HepG2 (cell line): ENCODE results near the gene LRRC45. TPM values are rescaled to one million over a fixed set of nuclear protein-coding genes. Genes with fewer than 3 reads are reported as not detected.

Experiments used
- DNMT3B ChIP-seq: conservative IDR thresholded peaks from 2 replicates; pipeline ENCODE4 v1.6.1; 2016; ENCODE audit warnings: missing biosample characterization, control low read depth
- KDM5A ChIP-seq: fragments of 200-600 bp; sonication (generic); IDR thresholded peaks from 2 replicates; pipeline ENCODE4 v1.7.0; 2018; ENCODE audit warnings: antibody characterized with exemption, mild to moderate bottlenecking, low read length, borderline replicate concordance
- KLF13 ChIP-seq: sonication (generic); formaldehyde crosslinking; IDR thresholded peaks from 2 replicates; pipeline ENCODE4 v1.4.0; 2020; ENCODE audit warnings: mild to moderate bottlenecking, missing genetic modification reagents
- ZBTB49 ChIP-seq: sonication (generic); formaldehyde crosslinking; IDR thresholded peaks from 2 replicates; pipeline ENCODE4 v1.4.0; 2020; ENCODE audit warnings: missing genetic modification reagents, borderline replicate concordance
- ZNF253 ChIP-seq: sonication (generic); formaldehyde crosslinking; IDR thresholded peaks from 2 replicates; pipeline ENCODE4 v1.8.0; 2022; ENCODE audit warnings: mild to moderate bottlenecking, missing genetic modification reagents, borderline replicate concordance
- ZNF274 ChIP-seq: sonication (generic); formaldehyde crosslinking; IDR thresholded peaks from 2 replicates; pipeline ENCODE4 v1.5.1; 2020; ENCODE audit warnings: mild to moderate bottlenecking, missing genetic modification reagents
- ZNF468 ChIP-seq: sonication (generic); formaldehyde crosslinking; IDR thresholded peaks from 2 replicates; pipeline ENCODE4 v1.8.0; 2022; ENCODE audit warnings: mild to moderate bottlenecking, moderate library complexity, missing genetic modification reagents
- ZNF598 ChIP-seq: sonication (generic); formaldehyde crosslinking; IDR thresholded peaks from 2 replicates; pipeline ENCODE4 v1.5.1; 2020; ENCODE audit warnings: mild to moderate bottlenecking, missing genetic modification reagents, borderline replicate concordance
- ZNF781 ChIP-seq: sonication (generic); formaldehyde crosslinking; IDR thresholded peaks from 2 replicates; pipeline ENCODE4 v1.5.1; 2020; ENCODE audit warnings: borderline replicate concordance, mild to moderate bottlenecking, missing genetic modification reagents; ENCODE audit errors: not compliant biosample characterization
- polyA plus RNA-seq, 8 experiments: library from polyadenylated mRNA; depleted of rRNA in 3 of 8; stranded (reverse) in 7 of 8; unstranded in 1 of 8; fragments of >200 nt; fragmentation: Illumina TruSeq in 4 of 8; extraction: Trizol in 4 of 8; gene quantifications; 2 replicates each; pipeline versions ENCODE4 v1.2.1 to v1.2.3, GENCODE V29; 2011 to 2016; ENCODE audit warnings: low read depth in 4 of 8, missing spikeins in 1 of 8, mixed read lengths in 1 of 8; ENCODE audit not compliant: insufficient read depth in 1 of 8
- total RNA-seq, 5 experiments: library from RNA; depleted of rRNA; stranded (reverse); fragments of >200 nt; fragmentation: Illumina TruSeq; extraction: Trizol; gene quantifications; 2 replicates each; pipeline ENCODE4 v1.2.3, GENCODE V29; 2016; ENCODE audit warnings: low read depth in 1 of 5
- TF ChIP-seq, protein P1 (sequence below): sonication (generic); formaldehyde crosslinking; IDR thresholded peaks from one replicate; pipeline ENCODE4 v1.5.1; 2020; ENCODE audit warnings: mild to moderate bottlenecking, missing genetic modification reagents; ENCODE audit errors: not compliant biosample characterization
- TF ChIP-seq, protein P2 (sequence below): sonication (generic); formaldehyde crosslinking; IDR thresholded peaks from 2 replicates; pipeline ENCODE4 v1.4.0; 2020; ENCODE audit warnings: missing genetic modification reagents
- TF ChIP-seq, protein P3 (sequence below): sonication (generic); formaldehyde crosslinking; IDR thresholded peaks from 2 replicates; pipeline ENCODE4 v1.4.0; 2020; ENCODE audit warnings: mild to moderate bottlenecking, missing genetic modification reagents

The LRRC45 gene
- total and polyA plus RNA-seq, 2 of the 13 experiments (the other 11 are each of a cell fraction or from before 2014, with no cell fraction given) = 11.6 to 48.1 TPM

- TF ChIP-seq KDM5A (no peak), ZBTB49 (CRISPR knock-in tag) (no peak), DNMT3B (CRISPR knock-in tag) (no peak), ZNF781 (CRISPR knock-in tag) (no peak), ZNF253 (CRISPR knock-in tag) (no peak), KLF13 (CRISPR knock-in tag) (peak; percentile 84; the same call in 1 of the 2 replicates), ZNF598 (CRISPR knock-in tag) (no peak), ZNF468 (CRISPR knock-in tag) (0 out of 2 replicates have a peak, but pooled peaks have one; percentile 74), ZNF274 (no peak)
- TF ChIP-seq, protein P1, sequence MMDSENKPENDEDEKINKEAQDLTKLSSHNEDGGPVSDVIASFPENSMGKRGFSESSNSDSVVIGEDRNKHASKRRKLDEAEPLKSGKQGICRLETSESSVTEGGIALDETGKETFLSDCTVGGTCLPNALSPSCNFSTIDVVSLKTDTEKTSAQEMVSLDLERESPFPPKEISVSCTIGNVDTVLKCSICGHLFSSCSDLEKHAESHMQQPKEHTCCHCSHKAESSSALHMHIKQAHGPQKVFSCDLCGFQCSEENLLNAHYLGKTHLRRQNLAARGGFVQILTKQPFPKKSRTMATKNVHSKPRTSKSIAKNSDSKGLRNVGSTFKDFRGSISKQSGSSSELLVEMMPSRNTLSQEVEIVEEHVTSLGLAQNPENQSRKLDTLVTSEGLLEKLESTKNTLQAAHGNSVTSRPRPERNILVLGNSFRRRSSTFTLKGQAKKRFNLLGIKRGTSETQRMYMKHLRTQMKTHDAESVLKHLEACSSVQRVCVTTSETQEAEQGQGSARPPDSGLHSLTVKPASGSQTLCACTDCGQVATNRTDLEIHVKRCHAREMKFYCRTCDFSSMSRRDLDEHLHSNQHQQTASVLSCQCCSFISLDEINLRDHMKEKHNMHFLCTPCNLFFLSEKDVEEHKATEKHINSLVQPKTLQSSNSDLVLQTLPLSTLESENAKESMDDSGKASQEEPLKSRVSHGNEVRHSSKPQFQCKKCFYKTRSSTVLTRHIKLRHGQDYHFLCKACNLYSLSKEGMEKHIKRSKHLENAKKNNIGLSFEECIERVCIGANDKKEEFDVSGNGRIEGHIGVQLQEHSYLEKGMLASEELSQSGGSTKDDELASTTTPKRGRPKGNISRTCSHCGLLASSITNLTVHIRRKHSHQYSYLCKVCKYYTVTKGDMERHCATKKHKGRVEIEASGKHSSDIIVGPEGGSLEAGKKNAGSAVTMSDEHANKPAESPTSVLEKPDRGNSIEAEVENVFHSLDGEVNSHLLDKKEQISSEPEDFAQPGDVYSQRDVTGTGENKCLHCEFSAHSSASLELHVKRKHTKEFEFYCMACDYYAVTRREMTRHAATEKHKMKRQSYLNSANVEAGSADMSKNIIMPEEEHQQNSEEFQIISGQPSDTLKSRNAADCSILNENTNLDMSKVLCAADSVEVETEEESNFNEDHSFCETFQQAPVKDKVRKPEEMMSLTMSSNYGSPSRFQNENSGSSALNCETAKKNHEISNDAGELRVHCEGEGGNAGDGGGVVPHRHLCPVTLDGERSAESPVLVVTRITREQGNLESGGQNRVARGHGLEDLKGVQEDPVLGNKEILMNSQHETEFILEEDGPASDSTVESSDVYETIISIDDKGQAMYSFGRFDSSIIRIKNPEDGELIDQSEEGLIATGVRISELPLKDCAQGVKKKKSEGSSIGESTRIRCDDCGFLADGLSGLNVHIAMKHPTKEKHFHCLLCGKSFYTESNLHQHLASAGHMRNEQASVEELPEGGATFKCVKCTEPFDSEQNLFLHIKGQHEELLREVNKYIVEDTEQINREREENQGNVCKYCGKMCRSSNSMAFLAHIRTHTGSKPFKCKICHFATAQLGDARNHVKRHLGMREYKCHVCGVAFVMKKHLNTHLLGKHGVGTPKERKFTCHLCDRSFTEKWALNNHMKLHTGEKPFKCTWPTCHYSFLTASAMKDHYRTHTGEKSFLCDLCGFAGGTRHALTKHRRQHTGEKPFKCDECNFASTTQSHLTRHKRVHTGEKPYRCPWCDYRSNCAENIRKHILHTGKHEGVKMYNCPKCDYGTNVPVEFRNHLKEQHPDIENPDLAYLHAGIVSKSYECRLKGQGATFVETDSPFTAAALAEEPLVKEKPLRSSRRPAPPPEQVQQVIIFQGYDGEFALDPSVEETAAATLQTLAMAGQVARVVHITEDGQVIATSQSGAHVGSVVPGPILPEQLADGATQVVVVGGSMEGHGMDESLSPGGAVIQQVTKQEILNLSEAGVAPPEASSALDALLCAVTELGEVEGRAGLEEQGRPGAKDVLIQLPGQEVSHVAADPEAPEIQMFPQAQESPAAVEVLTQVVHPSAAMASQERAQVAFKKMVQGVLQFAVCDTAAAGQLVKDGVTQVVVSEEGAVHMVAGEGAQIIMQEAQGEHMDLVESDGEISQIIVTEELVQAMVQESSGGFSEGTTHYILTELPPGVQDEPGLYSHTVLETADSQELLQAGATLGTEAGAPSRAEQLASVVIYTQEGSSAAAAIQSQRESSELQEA = no peak
- TF ChIP-seq, protein P2, sequence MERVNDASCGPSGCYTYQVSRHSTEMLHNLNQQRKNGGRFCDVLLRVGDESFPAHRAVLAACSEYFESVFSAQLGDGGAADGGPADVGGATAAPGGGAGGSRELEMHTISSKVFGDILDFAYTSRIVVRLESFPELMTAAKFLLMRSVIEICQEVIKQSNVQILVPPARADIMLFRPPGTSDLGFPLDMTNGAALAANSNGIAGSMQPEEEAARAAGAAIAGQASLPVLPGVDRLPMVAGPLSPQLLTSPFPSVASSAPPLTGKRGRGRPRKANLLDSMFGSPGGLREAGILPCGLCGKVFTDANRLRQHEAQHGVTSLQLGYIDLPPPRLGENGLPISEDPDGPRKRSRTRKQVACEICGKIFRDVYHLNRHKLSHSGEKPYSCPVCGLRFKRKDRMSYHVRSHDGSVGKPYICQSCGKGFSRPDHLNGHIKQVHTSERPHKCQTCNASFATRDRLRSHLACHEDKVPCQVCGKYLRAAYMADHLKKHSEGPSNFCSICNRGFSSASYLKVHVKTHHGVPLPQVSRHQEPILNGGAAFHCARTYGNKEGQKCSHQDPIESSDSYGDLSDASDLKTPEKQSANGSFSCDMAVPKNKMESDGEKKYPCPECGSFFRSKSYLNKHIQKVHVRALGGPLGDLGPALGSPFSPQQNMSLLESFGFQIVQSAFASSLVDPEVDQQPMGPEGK = no peak
- TF ChIP-seq, protein P3, sequence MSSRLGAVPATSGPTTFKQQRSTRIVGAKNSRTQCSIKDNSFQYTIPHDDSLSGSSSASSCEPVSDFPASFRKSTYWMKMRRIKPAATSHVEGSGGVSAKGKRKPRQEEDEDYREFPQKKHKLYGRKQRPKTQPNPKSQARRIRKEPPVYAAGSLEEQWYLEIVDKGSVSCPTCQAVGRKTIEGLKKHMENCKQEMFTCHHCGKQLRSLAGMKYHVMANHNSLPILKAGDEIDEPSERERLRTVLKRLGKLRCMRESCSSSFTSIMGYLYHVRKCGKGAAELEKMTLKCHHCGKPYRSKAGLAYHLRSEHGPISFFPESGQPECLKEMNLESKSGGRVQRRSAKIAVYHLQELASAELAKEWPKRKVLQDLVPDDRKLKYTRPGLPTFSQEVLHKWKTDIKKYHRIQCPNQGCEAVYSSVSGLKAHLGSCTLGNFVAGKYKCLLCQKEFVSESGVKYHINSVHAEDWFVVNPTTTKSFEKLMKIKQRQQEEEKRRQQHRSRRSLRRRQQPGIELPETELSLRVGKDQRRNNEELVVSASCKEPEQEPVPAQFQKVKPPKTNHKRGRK (CRISPR knock-in tag) = 0 out of 2 replicates have a peak, but pooled peaks have one; percentile 70
Observed at GRCh38 chr17:81990836-81991683, 32.0 kb upstream of the LRRC45 start (continued).
